ENCODE data around the gene FAM131C.

FAM131C gene

GRCh38 chr1:16026723-16027484 lies 46.5 kb downstream of the FAM131C start:
- TF ChIP-seq FOXP2 (optimal IDR thresholded peaks at IDR 0.05; ENCODE audit: borderline replicate concordance, extremely low read depth, extremely low read length, insufficient read depth): no peak

- TF ChIP-seq SIN3A (IDR thresholded peaks at IDR 0.05; ENCODE audit: borderline replicate concordance, insufficient read depth, low read length): no peak
- no peak for TF ChIP-seq POLR2AphosphoS5 (IDR thresholded peaks at IDR 0.05; ENCODE audit: low read depth, low read length)
- TF ChIP-seq, protein P1, sequence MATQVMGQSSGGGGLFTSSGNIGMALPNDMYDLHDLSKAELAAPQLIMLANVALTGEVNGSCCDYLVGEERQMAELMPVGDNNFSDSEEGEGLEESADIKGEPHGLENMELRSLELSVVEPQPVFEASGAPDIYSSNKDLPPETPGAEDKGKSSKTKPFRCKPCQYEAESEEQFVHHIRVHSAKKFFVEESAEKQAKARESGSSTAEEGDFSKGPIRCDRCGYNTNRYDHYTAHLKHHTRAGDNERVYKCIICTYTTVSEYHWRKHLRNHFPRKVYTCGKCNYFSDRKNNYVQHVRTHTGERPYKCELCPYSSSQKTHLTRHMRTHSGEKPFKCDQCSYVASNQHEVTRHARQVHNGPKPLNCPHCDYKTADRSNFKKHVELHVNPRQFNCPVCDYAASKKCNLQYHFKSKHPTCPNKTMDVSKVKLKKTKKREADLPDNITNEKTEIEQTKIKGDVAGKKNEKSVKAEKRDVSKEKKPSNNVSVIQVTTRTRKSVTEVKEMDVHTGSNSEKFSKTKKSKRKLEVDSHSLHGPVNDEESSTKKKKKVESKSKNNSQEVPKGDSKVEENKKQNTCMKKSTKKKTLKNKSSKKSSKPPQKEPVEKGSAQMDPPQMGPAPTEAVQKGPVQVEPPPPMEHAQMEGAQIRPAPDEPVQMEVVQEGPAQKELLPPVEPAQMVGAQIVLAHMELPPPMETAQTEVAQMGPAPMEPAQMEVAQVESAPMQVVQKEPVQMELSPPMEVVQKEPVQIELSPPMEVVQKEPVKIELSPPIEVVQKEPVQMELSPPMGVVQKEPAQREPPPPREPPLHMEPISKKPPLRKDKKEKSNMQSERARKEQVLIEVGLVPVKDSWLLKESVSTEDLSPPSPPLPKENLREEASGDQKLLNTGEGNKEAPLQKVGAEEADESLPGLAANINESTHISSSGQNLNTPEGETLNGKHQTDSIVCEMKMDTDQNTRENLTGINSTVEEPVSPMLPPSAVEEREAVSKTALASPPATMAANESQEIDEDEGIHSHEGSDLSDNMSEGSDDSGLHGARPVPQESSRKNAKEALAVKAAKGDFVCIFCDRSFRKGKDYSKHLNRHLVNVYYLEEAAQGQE (IDR thresholded peaks at IDR 0.05; ENCODE audit: insufficient read depth in 1 of 2, low read depth in 2 of 2, low read length in 2 of 2): no peak
- TF ChIP-seq TAF1 (IDR thresholded peaks at IDR 0.05; ENCODE audit: borderline replicate concordance, insufficient read depth, low read length): no peak
- no peak for TF ChIP-seq FOXP2 (optimal IDR thresholded peaks at IDR 0.05; ENCODE audit: borderline replicate concordance, extremely low read depth, extremely low read length, insufficient read depth)
These were observed 50.3 kb downstream of the FAM131C start for GRCh38 chr1:16023050-16023653.

DNA sequence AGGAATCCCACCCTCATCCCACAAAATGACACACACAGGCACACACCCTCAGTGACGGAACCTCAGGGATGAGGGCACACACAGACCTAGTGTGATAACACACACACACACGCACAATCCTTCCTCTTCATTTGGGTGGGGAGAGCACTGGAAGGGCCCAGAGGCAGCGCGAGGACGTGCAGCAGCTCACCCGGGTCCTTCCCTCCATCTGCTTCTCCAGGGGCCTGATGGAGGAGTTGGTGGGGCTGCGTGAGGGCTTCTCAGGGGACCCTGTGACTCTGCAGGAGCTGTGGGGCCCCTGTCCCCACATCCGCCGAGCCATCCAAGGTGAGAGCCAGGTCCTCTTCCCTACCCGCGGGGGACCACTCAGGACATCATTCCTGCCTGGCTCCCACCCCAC lies 51.1 kb downstream of the FAM131C start:
- TF ChIP-seq, protein P1 (IDR thresholded peaks at IDR 0.05; ENCODE audit: insufficient read depth in 1 of 2, low read depth in 2 of 2, low read length in 2 of 2): no peak
- TF ChIP-seq SIN3A (IDR thresholded peaks at IDR 0.05; ENCODE audit: borderline replicate concordance, insufficient read depth, low read length): no peak
- TF ChIP-seq FOXP2 (optimal IDR thresholded peaks at IDR 0.05; ENCODE audit: borderline replicate concordance, extremely low read depth, extremely low read length, insufficient read depth): no peak
- TF ChIP-seq POLR2AphosphoS5 (IDR thresholded peaks at IDR 0.05; ENCODE audit: low read depth, low read length): no peak
- TF ChIP-seq TAF1 (IDR thresholded peaks at IDR 0.05; ENCODE audit: borderline replicate concordance, insufficient read depth, low read length): no peak

DNA sequence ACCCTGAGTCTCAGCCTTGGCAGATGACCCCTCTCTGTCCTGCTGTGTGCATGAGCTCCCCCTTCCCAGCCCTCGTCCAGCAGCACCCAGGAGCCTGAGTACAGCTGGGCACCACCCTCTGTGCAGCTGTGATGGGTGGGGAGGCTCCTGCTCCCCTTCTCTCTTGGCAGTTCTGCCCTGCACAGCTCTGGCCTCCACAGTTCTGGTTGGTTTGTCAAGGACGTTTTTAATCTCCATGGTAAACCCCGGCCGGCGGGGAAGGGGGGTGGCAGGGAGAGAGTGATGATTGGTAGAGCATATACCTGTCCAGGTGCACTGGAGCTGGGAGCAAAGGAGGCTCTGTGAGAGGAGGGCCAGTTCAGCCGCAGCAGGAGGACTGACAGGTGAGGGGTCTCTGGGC lies 51.8 kb downstream of the FAM131C start, which contains the start of gene CLCNKA:
Gene CLCNKA, plus strand, starts transcription at position 356 of the 400 bp plus-strand sequence. CDS start 584 bp downstream, outside the sequence.
- TF ChIP-seq, protein P1 (IDR thresholded peaks at IDR 0.05; ENCODE audit: insufficient read depth in 1 of 2, low read depth in 2 of 2, low read length in 2 of 2): no peak
- no peak for TF ChIP-seq SIN3A (IDR thresholded peaks at IDR 0.05; ENCODE audit: borderline replicate concordance, insufficient read depth, low read length)
- TF ChIP-seq TAF1 (IDR thresholded peaks at IDR 0.05; ENCODE audit: borderline replicate concordance, insufficient read depth, low read length): no peak
- TF ChIP-seq FOXP2 (optimal IDR thresholded peaks at IDR 0.05; ENCODE audit: borderline replicate concordance, extremely low read depth, extremely low read length, insufficient read depth): no peak
- no peak for TF ChIP-seq POLR2AphosphoS5 (IDR thresholded peaks at IDR 0.05; ENCODE audit: low read depth, low read length)

GRCh38 chr1:16020325-16020724 lies 53.1 kb downstream of the FAM131C start:
- TF ChIP-seq, protein P1 (IDR thresholded peaks at IDR 0.05; ENCODE audit: insufficient read depth in 1 of 2, low read depth in 2 of 2, low read length in 2 of 2): no peak
- TF ChIP-seq SIN3A (IDR thresholded peaks at IDR 0.05; ENCODE audit: borderline replicate concordance, insufficient read depth, low read length) (no peak), TAF1 (IDR thresholded peaks at IDR 0.05; ENCODE audit: borderline replicate concordance, insufficient read depth, low read length) (no peak), FOXP2 (optimal IDR thresholded peaks at IDR 0.05; ENCODE audit: borderline replicate concordance, extremely low read depth, extremely low read length, insufficient read depth) (no peak), POLR2AphosphoS5 (IDR thresholded peaks at IDR 0.05; ENCODE audit: low read depth, low read length) (no peak)
